Esophagus muscularis mucosa (tissue), 4 donors: Measurements from ENCODE around the gene KLF9. TPM values are rescaled to one million over a fixed set of nuclear protein-coding genes. Genes with fewer than 3 reads are reported as not detected.
A peak's percentile ranks its signal among the peaks of the same experiment; 100 is the strongest.

Experiments used
- DNase-seq: peaks from one replicate; pipeline ENCODE4 v3.0.0-alpha.2; 2017; ENCODE audit errors: extremely low spot score
- H3K27ac ChIP-seq, 4 donors: fragments of 200-600 bp; sonication (generic); replicated peaks in 1 of 4; 1 replicate in 3 of 4; 2 replicates in 1 of 4; pipeline ENCODE4 v1.5.1; 2016 to 2019; ENCODE audit warnings: mild to moderate bottlenecking in 1 of 4
- H3K27me3 ChIP-seq, 4 donors: fragments of 200-600 bp; sonication (generic); one replicate each; pipeline versions ENCODE4 v1.5.1 to v1.6.0; 2016 to 2019
- H3K36me3 ChIP-seq, 4 donors: fragments of 200-600 bp; sonication (generic); one replicate each; pipeline ENCODE4 v1.5.1; 2016 to 2019
- H3K4me1 ChIP-seq, 4 donors: fragments of 200-600 bp; sonication (generic); one replicate each; pipeline ENCODE4 v1.5.1; 2016 to 2019
- H3K4me3 ChIP-seq, 4 donors: fragments of 200-600 bp; sonication (generic); 1 replicate in 2 of 4; 2 replicates in 2 of 4; pipeline ENCODE4 v1.5.1; 2016 to 2019; ENCODE audit warnings: mild to moderate bottlenecking in 4 of 4, moderate library complexity in 1 of 4
- H3K9me3 ChIP-seq, 4 donors: fragments of 200-600 bp; sonication (generic); 1 replicate in 3 of 4; 2 replicates in 1 of 4; pipeline ENCODE4 v1.5.1; 2016 to 2019
- EP300 ChIP-seq: sonication (generic); formaldehyde crosslinking; IDR thresholded peaks from one replicate; pipeline ENCODE4 v1.6.1; 2017; ENCODE audit warnings: antibody characterized with exemption
- POLR2A ChIP-seq: fragments of 450-650 bp; IDR thresholded peaks from one replicate; pipeline ENCODE4 v1.6.1; 2017; ENCODE audit warnings: antibody characterized with exemption, moderate library complexity, mild to moderate bottlenecking, low read depth
- POLR2AphosphoS5 ChIP-seq, 2 donors: sonication (generic); formaldehyde crosslinking; IDR thresholded peaks; one replicate each; pipeline ENCODE4 v1.6.1; 2017; ENCODE audit warnings: antibody characterized with exemption in 2 of 2
- WGBS: methylation state at CpG from one replicate; pipeline ENCODE4 v1.1.5; 2018; 5-methylcytosine and 5-hydroxymethylcytosine counted together
- intact Hi-C: fragments of 100-400 bp; cut with DNase I; formaldehyde crosslinking; loops from one replicate; pipeline ENCODE4 v1.15.1; 2023
- total RNA-seq, 4 donors: library from RNA; depleted of rRNA; stranded (reverse); fragments of >200 nt; gene quantifications; one replicate each; pipeline versions ENCODE4 v1.1.0 to v1.2.1, GENCODE V29; 2016
- TF ChIP-seq, protein P1 (sequence below), 3 experiments: fragments of 200-600 bp in 2 of 3; fragments of 450-650 bp in 1 of 3; sonication (generic) in 2 of 3; IDR thresholded peaks; one replicate each; pipeline ENCODE4 v1.5.1; 2017 to 2019; ENCODE audit warnings: antibody characterized with exemption in 3 of 3, mild to moderate bottlenecking in 2 of 3, moderate library complexity in 1 of 3

KLF9 gene
- total RNA-seq, 4 donors from 2014 or later: 143 to 209 (median 184) TPM

DNA sequence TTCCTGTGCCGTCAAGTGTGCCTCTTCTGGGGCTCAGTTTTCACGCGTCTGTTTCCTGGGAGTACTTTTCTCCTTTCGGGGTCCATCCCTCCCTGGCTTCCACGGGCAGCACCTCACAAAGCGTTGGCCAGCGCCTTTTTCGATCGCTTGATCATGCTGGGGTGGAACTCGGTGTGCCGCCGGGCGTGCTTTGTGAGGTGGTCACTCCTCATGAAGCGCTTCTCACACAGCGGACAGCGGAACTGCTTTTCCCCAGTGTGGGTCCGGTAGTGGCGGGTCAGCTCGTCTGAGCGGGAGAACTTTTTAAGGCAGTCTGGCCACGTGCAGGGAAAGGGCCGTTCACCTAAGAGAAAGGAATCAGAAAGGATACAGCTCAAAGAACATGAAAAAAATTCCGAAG, 26.8 kb downstream of the KLF9 start:
- no peak overlapping the region for H3K27ac ChIP-seq
- no peaks in the 10 kb centered on the region for H3K27me3 ChIP-seq
- no peak overlapping the region for H3K4me3 ChIP-seq
- H3K36me3 ChIP-seq: peaks cover 20 to 51% (median 42%) of the 10 kb centered on the region in 4 donors
- peaks cover 68 to 100% (median 93%) of the 10 kb centered on the region in 4 donors for H3K4me1 ChIP-seq
- TF ChIP-seq EP300 (no peak), POLR2AphosphoS5 (IDR thresholded peaks at IDR 0.05) (peak in 1 of 2 donors; percentile 18), POLR2A (no peak)
- WGBS: 92% methylated on average over 14 of the region's 23 CpGs
- intact Hi-C loops: no loop called here
- H3K9me3 ChIP-seq: no peaks in the 10 kb centered on the region
- DNase-seq: no peak

DNA sequence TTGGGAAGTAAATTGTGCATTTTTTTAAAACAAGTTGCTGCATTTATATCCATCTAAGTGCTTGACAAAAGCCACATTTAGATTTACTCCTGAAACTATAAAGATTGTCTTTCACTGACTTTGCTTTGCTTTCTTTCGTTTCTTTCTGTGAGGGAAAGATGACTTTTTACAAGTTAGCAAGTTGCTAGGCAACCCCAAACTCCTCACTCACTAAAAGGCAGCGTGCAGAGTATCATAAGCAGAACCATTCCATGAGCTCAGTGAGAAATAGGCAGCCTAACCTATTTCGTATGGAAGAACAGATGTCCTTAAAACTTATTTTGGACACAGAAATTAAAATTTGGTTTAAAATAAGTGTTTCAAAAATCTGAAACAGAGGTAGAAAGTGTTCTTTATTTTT, 29.0 kb downstream of the KLF9 start:
- TF ChIP-seq POLR2A: no peak
- TF ChIP-seq EP300: no peak
- TF ChIP-seq POLR2AphosphoS5 (IDR thresholded peaks at IDR 0.05): peak in 1 of 2 donors; percentile 46
- TF ChIP-seq, protein P1, sequence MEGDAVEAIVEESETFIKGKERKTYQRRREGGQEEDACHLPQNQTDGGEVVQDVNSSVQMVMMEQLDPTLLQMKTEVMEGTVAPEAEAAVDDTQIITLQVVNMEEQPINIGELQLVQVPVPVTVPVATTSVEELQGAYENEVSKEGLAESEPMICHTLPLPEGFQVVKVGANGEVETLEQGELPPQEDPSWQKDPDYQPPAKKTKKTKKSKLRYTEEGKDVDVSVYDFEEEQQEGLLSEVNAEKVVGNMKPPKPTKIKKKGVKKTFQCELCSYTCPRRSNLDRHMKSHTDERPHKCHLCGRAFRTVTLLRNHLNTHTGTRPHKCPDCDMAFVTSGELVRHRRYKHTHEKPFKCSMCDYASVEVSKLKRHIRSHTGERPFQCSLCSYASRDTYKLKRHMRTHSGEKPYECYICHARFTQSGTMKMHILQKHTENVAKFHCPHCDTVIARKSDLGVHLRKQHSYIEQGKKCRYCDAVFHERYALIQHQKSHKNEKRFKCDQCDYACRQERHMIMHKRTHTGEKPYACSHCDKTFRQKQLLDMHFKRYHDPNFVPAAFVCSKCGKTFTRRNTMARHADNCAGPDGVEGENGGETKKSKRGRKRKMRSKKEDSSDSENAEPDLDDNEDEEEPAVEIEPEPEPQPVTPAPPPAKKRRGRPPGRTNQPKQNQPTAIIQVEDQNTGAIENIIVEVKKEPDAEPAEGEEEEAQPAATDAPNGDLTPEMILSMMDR (IDR thresholded peaks at IDR 0.05): no peak
- H3K4me1 ChIP-seq: peaks cover 52 to 87% (median 77%) of the 10 kb centered on the region in 4 donors
- WGBS: 41% methylated on average over 3 of the region's 3 CpGs
- DNase-seq: no peak
- H3K27me3 ChIP-seq: no peaks in the 10 kb centered on the region
- H3K9me3 ChIP-seq: no peaks in the 10 kb centered on the region
- H3K27ac ChIP-seq: no peak overlapping the region
- no peak overlapping the region for H3K4me3 ChIP-seq
- intact Hi-C loops: no loop called here
- peaks cover 20 to 57% (median 42%) of the 10 kb centered on the region in 4 donors for H3K36me3 ChIP-seq

DNA sequence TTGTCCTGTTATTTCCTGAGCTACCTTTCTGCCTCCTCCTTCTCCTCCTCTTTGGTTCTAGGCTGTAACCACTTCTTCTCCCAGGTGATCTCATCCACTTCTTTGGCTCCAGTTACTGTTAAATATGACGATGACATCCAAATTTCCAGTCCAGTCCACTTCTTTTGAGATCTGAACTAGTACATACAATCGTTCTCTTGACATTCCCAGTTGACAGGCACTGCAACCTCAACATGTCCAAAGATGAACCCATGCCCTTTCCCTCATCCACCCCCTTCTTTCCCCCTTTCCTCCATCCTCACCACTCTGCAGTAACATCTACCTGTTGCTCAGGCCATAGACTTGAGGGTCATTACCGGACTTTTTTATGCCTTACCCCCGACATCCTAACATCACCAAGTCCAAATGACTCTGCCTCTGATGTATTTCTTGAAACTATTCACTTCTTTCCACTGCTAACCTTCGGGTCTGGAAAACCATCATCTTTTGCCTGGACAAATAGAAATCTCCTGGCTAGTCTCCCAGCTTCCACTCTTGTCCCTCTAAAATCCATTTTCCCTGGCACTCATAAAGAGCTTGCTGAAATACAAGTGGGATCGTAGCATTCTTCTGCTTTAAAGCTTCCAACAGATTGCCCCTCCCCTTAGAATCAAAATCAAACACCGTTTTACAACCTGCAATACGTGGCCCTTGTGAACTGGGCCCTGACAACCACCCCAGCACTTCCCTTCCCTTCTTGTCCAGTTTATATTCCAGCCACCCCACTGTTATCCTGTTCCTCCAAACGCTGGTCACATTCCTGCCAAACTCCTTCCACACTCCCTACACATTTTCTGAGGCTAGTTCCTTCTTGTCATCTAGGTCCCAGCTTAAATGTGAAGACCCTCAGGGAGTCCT, 31.5 kb downstream of the KLF9 start:
- intact Hi-C loops: no loop called here
- DNase-seq: no peak
- TF ChIP-seq POLR2A (no peak), POLR2AphosphoS5 (IDR thresholded peaks at IDR 0.05) (peak in 1 of 2 donors; percentile 29)
- H3K9me3 ChIP-seq: no peaks in the 10 kb centered on the region
- 76% methylated on average over 9 of the region's 9 CpGs for WGBS
- no peaks in the 10 kb centered on the region for H3K27me3 ChIP-seq
- H3K4me1 ChIP-seq: peaks cover 30 to 63% (median 52%) of the 10 kb centered on the region in 4 donors
- H3K4me3 ChIP-seq: no peak overlapping the region
- peak overlapping the region in 1 of 4 donors; percentile 23 for H3K27ac ChIP-seq
- H3K36me3 ChIP-seq: peaks cover 20 to 57% (median 42%) of the 10 kb centered on the region in 4 donors

DNA sequence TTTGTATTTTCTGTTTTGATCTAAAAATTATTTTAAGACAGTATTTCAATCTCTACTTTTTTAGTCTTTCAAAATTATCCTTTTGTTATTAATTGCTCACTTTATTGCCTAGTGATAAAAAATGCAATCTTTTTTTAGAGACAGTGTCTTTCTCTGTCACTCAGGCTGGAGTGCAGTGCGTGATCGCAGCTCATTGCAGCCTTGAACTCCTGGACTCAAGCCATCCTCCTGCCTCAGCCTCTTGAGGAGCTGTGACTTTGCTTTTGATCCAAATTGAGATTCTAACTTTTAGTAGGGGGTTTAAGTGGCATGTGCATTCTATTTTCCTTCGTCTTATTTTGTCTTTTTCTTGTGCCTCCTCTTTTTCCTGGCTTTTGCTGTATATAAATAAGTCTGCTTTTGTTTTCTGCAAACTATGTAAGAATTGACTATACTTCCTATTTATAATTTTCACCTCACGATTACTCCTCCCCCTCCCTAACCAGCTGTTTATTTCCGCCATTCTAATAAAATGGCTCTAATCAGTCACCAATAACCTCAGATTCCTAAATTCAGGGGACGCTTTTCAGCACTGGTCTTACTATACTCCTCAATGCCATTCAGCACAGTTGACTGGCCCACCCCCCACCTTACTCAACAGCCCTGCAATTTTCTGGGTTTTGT, 32.3 kb downstream of the KLF9 start:
- Histone ChIP-seq H3K4me1 (peaks cover 30 to 55% (median 44%) of the 10 kb centered on the region in 4 donors), H3K27me3 (no peaks in the 10 kb centered on the region), H3K4me3 (no peak overlapping the region), H3K9me3 (no peaks in the 10 kb centered on the region), H3K36me3 (peaks cover 15 to 49% (median 35%) of the 10 kb centered on the region in 4 donors), H3K27ac (no peak overlapping the region)
- 85% methylated on average over 6 of the region's 6 CpGs for WGBS
- peak in 1 of 2 donors; percentile 33 for TF ChIP-seq POLR2AphosphoS5 (IDR thresholded peaks at IDR 0.05)
- no peak for TF ChIP-seq EP300
- intact Hi-C loops: no loop called here
- DNase-seq: no peak

DNA sequence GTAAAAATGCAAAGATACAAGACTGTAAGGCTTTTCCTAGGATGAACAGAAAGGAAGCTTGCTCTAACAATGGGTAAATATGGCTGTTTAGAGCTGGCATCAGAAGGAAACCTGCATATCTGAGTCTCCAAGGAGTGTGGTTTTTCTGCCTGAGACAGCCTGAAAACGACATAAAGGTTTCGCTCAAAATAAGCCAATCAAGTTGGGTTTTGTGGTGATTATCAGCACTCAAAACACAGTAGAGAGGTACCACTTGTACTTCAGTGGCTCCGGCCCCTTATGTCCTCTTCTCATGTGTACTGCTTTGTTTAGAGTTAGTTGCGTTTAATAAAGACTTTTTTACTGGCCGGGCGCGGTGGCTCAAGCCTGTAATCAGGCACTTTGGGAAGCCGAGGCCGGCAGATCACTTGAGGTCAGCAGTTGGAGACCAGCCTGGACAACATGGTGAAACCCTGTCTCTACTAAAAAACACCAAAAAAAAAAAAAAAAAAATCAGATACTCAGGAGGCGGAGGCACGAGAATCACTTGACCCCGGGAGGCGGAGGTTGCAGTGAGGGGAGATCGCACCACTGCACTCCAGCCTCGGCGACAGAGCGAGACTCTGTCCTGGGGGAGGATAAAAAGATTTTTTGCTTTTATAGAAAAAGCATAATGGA, 39.4 kb downstream of the KLF9 start:
- Histone ChIP-seq H3K27me3 (no peaks in the 10 kb centered on the region), H3K36me3 (no peaks in the 10 kb centered on the region), H3K4me3 (no peak overlapping the region), H3K4me1 (no peaks in the 10 kb centered on the region), H3K27ac (no peak overlapping the region), H3K9me3 (no peaks in the 10 kb centered on the region)
- intact Hi-C loops: no loop called here
- DNase-seq: no peak
- WGBS: 80% methylated on average over 17 of the region's 17 CpGs
- TF ChIP-seq, protein P1 (IDR thresholded peaks at IDR 0.05): no peak
- TF ChIP-seq EP300 (no peak), POLR2A (no peak), POLR2AphosphoS5 (IDR thresholded peaks at IDR 0.05) (no peak)
